Measurements from ENCODE around the gene DTHD1. TPM values are rescaled to one million over a fixed set of nuclear protein-coding genes. Genes with fewer than 3 reads are reported as not detected.

The DTHD1 gene
- total and polyA plus RNA-seq, 4 donors, result 0.06 to 0.42 (median 0.07) TPM; not detected in 1

DNA sequence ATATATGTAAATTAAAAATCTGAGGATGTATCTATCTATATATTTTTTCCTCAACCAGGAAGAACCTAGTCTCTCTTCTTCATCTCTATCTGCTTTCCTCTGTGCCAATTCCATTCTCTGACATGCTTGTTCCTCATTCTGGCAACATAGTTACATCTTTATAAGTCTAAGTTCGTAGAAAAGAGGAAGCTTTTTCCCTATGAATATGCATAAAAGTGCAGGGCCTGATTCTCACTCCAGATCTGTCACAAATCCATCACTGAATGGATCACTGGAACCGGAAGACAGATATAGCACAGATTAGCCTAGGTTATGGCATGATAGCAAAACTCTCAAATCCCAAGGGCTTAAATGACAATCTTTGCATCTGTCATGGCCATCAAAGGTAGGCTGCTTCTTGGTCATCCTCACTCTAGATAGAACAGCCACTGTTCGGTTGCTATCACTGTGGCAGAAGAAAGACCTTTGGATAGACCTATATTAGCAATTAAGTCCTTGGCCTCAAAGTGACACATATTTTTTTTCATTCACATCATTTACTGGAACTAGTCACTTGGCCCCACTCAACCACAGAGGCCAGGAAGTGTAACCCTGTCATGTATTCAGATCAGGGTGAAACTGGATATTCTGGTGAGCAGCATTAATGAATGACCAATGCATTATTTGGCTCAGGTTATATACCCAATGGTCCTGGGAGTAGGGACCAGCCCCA is 22.2 kb downstream of the DTHD1 start:
- 79% methylated on average over 3 of the region's 3 CpGs for WGBS
- Histone ChIP-seq H3K36me3 (ENCODE audit: control insufficient read depth in 4 of 4, insufficient read depth in 3 of 4, low read depth in 1 of 4, low read length in 3 of 4) (no peaks in the 10 kb centered on the region), H3K9me3 (ENCODE audit: control insufficient read depth in 4 of 4, low read length in 3 of 4) (no peaks in the 10 kb centered on the region), H3K4me1 (ENCODE audit: control insufficient read depth in 4 of 4, insufficient read depth in 4 of 4, low read length in 3 of 4) (no peaks in the 10 kb centered on the region), H3K9ac (ENCODE audit: low read depth in 1 of 2, low read length in 2 of 2) (no peak overlapping the region), H3K4me3 (ENCODE audit: low read depth in 1 of 3, low read length in 3 of 3) (no peak overlapping the region), H3K27ac (ENCODE audit: low read depth in 1 of 2, low read length in 2 of 2) (no peak overlapping the region), H3K27me3 (ENCODE audit: control insufficient read depth in 4 of 4, insufficient read depth in 4 of 4, low read length in 3 of 4) (peaks cover 0 to 4% (median 0%) of the 10 kb centered on the region in 4 donors)
- no peak for DNase-seq (ENCODE audit: low spot score)
- TF ChIP-seq HNF4A (conservative IDR thresholded peaks at IDR 0.05) (no peak), RAD21 (IDR thresholded peaks at IDR 0.05) (no peak), JUND (IDR thresholded peaks at IDR 0.05) (no peak), YY1 (IDR thresholded peaks at IDR 0.05) (no peak), RXRA (IDR thresholded peaks at IDR 0.05) (no peak), EGR1 (IDR thresholded peaks at IDR 0.05; ENCODE audit: low read depth in 2 of 2) (no peak)

DNA sequence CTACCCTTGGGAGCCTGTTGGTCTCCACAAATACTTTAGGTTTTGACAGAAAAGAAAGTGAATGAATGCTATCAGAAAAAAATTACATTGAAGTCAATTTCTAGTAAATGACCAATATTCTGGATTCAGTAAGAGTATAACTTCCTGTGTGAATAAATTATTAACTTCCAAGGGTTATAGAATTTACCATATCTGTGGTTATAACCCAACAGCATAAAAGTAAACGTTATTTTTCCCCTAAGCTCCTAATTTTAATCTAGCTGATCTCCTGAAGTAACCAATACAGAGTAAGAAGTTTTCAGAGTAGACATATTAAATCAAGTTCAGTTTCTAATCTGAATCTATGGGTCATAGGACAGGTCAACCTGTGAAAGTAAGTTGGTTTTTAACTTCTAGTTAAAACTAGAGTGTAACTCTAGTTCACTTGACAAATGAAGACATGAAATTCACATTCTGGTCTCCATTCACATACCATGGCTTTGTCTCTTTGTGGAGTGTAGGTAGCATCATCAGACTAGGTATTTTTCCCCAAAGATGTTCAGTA is 22.8 kb downstream of the DTHD1 start:
- H3K27ac ChIP-seq (ENCODE audit: low read depth in 1 of 2, low read length in 2 of 2), result no peak overlapping the region
- 55% methylated on average over 1 of the region's 1 CpG for WGBS
- H3K36me3 ChIP-seq (ENCODE audit: control insufficient read depth in 4 of 4, insufficient read depth in 3 of 4, low read depth in 1 of 4, low read length in 3 of 4), result no peaks in the 10 kb centered on the region
- no peak for DNase-seq (ENCODE audit: low spot score)
- H3K9me3 ChIP-seq (ENCODE audit: control insufficient read depth in 4 of 4, low read length in 3 of 4), result no peaks in the 10 kb centered on the region
- H3K9ac ChIP-seq (ENCODE audit: low read depth in 1 of 2, low read length in 2 of 2), result no peak overlapping the region
- no peak overlapping the region for H3K4me3 ChIP-seq (ENCODE audit: low read depth in 1 of 3, low read length in 3 of 3)
- TF ChIP-seq FOXA2 (IDR thresholded peaks at IDR 0.05), result no peak
- no peak for TF ChIP-seq GABPA (IDR thresholded peaks at IDR 0.05 in 1 of 2, conservative IDR thresholded peaks at IDR 0.05 in 1 of 2)
- TF ChIP-seq SP1 (IDR thresholded peaks at IDR 0.05), result no peak
- no peak for TF ChIP-seq RAD21 (IDR thresholded peaks at IDR 0.05)
- no peak for TF ChIP-seq HNF4A (conservative IDR thresholded peaks at IDR 0.05)
- TF ChIP-seq, protein P1, sequence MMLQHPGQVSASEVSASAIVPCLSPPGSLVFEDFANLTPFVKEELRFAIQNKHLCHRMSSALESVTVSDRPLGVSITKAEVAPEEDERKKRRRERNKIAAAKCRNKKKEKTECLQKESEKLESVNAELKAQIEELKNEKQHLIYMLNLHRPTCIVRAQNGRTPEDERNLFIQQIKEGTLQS (IDR thresholded peaks at IDR 0.05), result no peak
- no peak for TF ChIP-seq HNF4G (IDR thresholded peaks at IDR 0.05)
- TF ChIP-seq NR2F2 (IDR thresholded peaks at IDR 0.05), result no peak
- TF ChIP-seq, protein P2, sequence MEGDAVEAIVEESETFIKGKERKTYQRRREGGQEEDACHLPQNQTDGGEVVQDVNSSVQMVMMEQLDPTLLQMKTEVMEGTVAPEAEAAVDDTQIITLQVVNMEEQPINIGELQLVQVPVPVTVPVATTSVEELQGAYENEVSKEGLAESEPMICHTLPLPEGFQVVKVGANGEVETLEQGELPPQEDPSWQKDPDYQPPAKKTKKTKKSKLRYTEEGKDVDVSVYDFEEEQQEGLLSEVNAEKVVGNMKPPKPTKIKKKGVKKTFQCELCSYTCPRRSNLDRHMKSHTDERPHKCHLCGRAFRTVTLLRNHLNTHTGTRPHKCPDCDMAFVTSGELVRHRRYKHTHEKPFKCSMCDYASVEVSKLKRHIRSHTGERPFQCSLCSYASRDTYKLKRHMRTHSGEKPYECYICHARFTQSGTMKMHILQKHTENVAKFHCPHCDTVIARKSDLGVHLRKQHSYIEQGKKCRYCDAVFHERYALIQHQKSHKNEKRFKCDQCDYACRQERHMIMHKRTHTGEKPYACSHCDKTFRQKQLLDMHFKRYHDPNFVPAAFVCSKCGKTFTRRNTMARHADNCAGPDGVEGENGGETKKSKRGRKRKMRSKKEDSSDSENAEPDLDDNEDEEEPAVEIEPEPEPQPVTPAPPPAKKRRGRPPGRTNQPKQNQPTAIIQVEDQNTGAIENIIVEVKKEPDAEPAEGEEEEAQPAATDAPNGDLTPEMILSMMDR (IDR thresholded peaks at IDR 0.05; ENCODE audit: low read depth, low read length, missing input control), result no peak
- no peak for TF ChIP-seq RXRA (IDR thresholded peaks at IDR 0.05)
- TF ChIP-seq TAF1 (conservative IDR thresholded peaks at IDR 0.05), result no peak
- TF ChIP-seq, protein P3, sequence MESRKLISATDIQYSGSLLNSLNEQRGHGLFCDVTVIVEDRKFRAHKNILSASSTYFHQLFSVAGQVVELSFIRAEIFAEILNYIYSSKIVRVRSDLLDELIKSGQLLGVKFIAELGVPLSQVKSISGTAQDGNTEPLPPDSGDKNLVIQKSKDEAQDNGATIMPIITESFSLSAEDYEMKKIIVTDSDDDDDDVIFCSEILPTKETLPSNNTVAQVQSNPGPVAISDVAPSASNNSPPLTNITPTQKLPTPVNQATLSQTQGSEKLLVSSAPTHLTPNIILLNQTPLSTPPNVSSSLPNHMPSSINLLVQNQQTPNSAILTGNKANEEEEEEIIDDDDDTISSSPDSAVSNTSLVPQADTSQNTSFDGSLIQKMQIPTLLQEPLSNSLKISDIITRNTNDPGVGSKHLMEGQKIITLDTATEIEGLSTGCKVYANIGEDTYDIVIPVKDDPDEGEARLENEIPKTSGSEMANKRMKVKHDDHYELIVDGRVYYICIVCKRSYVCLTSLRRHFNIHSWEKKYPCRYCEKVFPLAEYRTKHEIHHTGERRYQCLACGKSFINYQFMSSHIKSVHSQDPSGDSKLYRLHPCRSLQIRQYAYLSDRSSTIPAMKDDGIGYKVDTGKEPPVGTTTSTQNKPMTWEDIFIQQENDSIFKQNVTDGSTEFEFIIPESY (IDR thresholded peaks at IDR 0.05), result no peak
- H3K4me1 ChIP-seq (ENCODE audit: control insufficient read depth in 4 of 4, insufficient read depth in 4 of 4, low read length in 3 of 4), result no peaks in the 10 kb centered on the region
- H3K27me3 ChIP-seq (ENCODE audit: control insufficient read depth in 4 of 4, insufficient read depth in 4 of 4, low read length in 3 of 4), result peaks cover 0 to 4% (median 0%) of the 10 kb centered on the region in 4 donors

All from liver (tissue), 9 donors.